Measurements from ENCODE around the gene ANKRD29. TPM values are rescaled to one million over a fixed set of nuclear protein-coding genes. Genes with fewer than 3 reads are reported as not detected.

ANKRD29 gene
- total and polyA plus RNA-seq, 9 of the 15 experiments (the other 6 are each of a cell fraction or from before 2014, with no cell fraction given) = 0.36 TPM; not detected in 8

DNA sequence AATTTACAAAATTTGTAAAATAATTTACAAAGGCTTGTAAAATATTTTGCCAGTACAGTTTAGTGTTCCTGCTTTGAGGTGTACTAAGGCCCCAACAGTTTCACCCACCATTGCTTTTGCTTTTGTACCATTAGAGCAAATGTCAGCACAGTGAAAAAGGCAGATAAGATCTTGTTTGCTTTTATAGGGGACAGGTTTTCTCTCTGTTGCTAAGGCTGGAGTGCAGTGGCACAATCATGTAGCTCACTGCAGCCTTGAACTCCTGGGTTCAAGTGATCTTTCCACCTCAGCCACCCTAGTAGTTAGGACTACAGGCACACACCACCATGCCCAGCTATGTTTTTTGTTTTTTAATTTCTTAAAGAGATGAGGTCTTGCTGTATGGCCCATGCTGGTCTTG lies 56.8 kb downstream of the ANKRD29 start:
- CTCF ChIA-PET (ENCODE audit: low intra/inter-chr PET ratio) = no interaction called here
- ATAC-seq = no peak
- no TSS peak for BruUV-seq (replicated peaks)

More for the DNA sequence above, 56.8 kb downstream of the ANKRD29 start:
- FAIRE-seq (no peak), DNase-seq (ENCODE audit: extremely low read depth in 1 of 4, low spot score in 3 of 4) (no peak)
- in situ Hi-C loops (cut with MboI) = no loop called here
- Histone ChIP-seq H3K9me3 (replicated peaks; ENCODE audit: control insufficient read depth, insufficient read depth, low read depth, low read length) (no peaks in the 10 kb centered on the region), H3K4me3 (no peak overlapping the region), H3K4me1 (replicated peaks in 1 of 2; ENCODE audit: control insufficient read depth in 2 of 2, insufficient read depth in 2 of 2, low read length in 2 of 2) (no peaks in the 10 kb centered on the region), H3K36me3 (ENCODE audit: control insufficient read depth, insufficient read depth, low read length) (no peaks in the 10 kb centered on the region), H3K27ac (ENCODE audit: extremely low read depth, low read depth, low read length) (no peak overlapping the region), H3K27me3 (ENCODE audit: control insufficient read depth in 2 of 2, insufficient read depth in 2 of 2, low read length in 2 of 2) (peaks cover 17 to 30% of the 10 kb centered on the region in 2 experiments), H3K4me2 (ENCODE audit: insufficient read depth, low read length) (no peak overlapping the region), H3K9ac (ENCODE audit: insufficient read depth in 1 of 2, low read depth in 2 of 2, low read length in 2 of 2) (no peak overlapping the region), H3K9me1 (ENCODE audit: control insufficient read depth, insufficient read depth, low read length) (no peaks in the 10 kb centered on the region), H2AFZ (ENCODE audit: low read depth, low read length) (no peak overlapping the region), H3K79me2 (ENCODE audit: control insufficient read depth, insufficient read depth, low read length) (no peaks in the 10 kb centered on the region), H4K20me1 (replicated peaks; ENCODE audit: control insufficient read depth, insufficient read depth, low read length) (peaks cover 2% of the 10 kb centered on the region; the same call in 1 of the 2 replicates)
- POLR2A ChIA-PET = no interaction called here
- TF ChIP-seq, protein P1, sequence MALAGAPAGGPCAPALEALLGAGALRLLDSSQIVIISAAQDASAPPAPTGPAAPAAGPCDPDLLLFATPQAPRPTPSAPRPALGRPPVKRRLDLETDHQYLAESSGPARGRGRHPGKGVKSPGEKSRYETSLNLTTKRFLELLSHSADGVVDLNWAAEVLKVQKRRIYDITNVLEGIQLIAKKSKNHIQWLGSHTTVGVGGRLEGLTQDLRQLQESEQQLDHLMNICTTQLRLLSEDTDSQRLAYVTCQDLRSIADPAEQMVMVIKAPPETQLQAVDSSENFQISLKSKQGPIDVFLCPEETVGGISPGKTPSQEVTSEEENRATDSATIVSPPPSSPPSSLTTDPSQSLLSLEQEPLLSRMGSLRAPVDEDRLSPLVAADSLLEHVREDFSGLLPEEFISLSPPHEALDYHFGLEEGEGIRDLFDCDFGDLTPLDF (CRISPR knock-in tag; IDR thresholded peaks at IDR 0.05) = no peak
- TF ChIP-seq PRPF4 (IDR thresholded peaks at IDR 0.05; ENCODE audit: insufficient read depth, low read depth, low read length, poor library complexity, severe bottlenecking) (no peak), ZNF184 (CRISPR knock-in tag; IDR thresholded peaks at IDR 0.05) (no peak), JUN (IDR thresholded peaks at IDR 0.05; ENCODE audit: borderline replicate concordance, low read depth, low read length) (no peak), JUN (CRISPR knock-in tag; IDR thresholded peaks at IDR 0.05; ENCODE audit: borderline replicate concordance) (no peak), ZFP30 (CRISPR knock-in tag; IDR thresholded peaks at IDR 0.05; ENCODE audit: borderline replicate concordance) (no peak), CHCHD3 (CRISPR knock-in tag; IDR thresholded peaks at IDR 0.05) (no peak)
- TF ChIP-seq, protein P2, sequence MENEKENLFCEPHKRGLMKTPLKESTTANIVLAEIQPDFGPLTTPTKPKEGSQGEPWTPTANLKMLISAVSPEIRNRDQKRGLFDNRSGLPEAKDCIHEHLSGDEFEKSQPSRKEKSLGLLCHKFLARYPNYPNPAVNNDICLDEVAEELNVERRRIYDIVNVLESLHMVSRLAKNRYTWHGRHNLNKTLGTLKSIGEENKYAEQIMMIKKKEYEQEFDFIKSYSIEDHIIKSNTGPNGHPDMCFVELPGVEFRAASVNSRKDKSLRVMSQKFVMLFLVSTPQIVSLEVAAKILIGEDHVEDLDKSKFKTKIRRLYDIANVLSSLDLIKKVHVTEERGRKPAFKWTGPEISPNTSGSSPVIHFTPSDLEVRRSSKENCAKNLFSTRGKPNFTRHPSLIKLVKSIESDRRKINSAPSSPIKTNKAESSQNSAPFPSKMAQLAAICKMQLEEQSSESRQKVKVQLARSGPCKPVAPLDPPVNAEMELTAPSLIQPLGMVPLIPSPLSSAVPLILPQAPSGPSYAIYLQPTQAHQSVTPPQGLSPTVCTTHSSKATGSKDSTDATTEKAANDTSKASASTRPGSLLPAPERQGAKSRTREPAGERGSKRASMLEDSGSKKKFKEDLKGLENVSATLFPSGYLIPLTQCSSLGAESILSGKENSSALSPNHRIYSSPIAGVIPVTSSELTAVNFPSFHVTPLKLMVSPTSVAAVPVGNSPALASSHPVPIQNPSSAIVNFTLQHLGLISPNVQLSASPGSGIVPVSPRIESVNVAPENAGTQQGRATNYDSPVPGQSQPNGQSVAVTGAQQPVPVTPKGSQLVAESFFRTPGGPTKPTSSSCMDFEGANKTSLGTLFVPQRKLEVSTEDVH (IDR thresholded peaks at IDR 0.05; ENCODE audit: low read depth, partially characterized antibody) = no peak
- TF ChIP-seq, protein P3, sequence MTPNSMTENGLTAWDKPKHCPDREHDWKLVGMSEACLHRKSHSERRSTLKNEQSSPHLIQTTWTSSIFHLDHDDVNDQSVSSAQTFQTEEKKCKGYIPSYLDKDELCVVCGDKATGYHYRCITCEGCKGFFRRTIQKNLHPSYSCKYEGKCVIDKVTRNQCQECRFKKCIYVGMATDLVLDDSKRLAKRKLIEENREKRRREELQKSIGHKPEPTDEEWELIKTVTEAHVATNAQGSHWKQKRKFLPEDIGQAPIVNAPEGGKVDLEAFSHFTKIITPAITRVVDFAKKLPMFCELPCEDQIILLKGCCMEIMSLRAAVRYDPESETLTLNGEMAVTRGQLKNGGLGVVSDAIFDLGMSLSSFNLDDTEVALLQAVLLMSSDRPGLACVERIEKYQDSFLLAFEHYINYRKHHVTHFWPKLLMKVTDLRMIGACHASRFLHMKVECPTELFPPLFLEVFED (CRISPR knock-in tag; conservative IDR thresholded peaks at IDR 0.05) = no peak
- TF ChIP-seq, protein P4, sequence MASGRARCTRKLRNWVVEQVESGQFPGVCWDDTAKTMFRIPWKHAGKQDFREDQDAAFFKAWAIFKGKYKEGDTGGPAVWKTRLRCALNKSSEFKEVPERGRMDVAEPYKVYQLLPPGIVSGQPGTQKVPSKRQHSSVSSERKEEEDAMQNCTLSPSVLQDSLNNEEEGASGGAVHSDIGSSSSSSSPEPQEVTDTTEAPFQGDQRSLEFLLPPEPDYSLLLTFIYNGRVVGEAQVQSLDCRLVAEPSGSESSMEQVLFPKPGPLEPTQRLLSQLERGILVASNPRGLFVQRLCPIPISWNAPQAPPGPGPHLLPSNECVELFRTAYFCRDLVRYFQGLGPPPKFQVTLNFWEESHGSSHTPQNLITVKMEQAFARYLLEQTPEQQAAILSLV (tag; IDR thresholded peaks at IDR 0.05) = no peak
- intact Hi-C loops (cut with micrococcal nuclease) = no loop called here
